Left ventricle myocardium superior (tissue), 1 donor: ENCODE measurements around the gene TENM4. TPM values are rescaled to one million over a fixed set of nuclear protein-coding genes. Genes with fewer than 3 reads are reported as not detected.
"Not testable (repeated sequence)": the region's sequence is repeated elsewhere in the genome, so short reads cannot be mapped to it uniquely, and the experiment has no call there.

Experiments used
- ATAC-seq: fragments of 200-7000 bp; cut with Tn5 transposase; one replicate; pipeline ENCODE4 v1.9.1; 2020; ENCODE audit warnings: mild to moderate bottlenecking, moderate library complexity
- DNase-seq: peaks from one replicate; pipeline ENCODE4 v3.0.0-alpha.2; 2020
- intact Hi-C: fragments of 100-400 bp; cut with micrococcal nuclease; formaldehyde crosslinking; loops from one replicate; pipeline ENCODE4 v1.11.0; 2022
- total RNA-seq: library from RNA; stranded (reverse); fragmentation: NEBNext Ultra II Directional; extraction: Animal tissue kit (Norgen Biotek cat#: 25700); gene quantifications from one replicate; pipeline ENCODE4 v1.2.1, GENCODE V29; 2021
- donor health status: DM: no; HTN: yes; CAD: no; lungs with severe emphysema.

The TENM4 gene
- total RNA-seq, 1 donor from 2014 or later, result 0.40 TPM

- no peak for DNase-seq
- ATAC-seq, result no peak
- intact Hi-C loops, result no loop called here
Measured at GRCh38 chr11:78651923-78652842, 788.6 kb downstream of the TENM4 start.

GRCh38 chr11:78651136-78651775, 789.6 kb downstream of the TENM4 start:
- DNase-seq (no peak), ATAC-seq (no peak)
- intact Hi-C loops, result no loop called here

GRCh38 chr11:78649361-78650215, 791.2 kb downstream of the TENM4 start:
- DNase-seq (no peak), ATAC-seq (no peak)
- intact Hi-C loops, result loop anchor here (10.0 kb wide), 1 partner anchor 425 kb away; no protein-coding TSS in a partner anchor

GRCh38 chr11:78647986-78648875, 792.6 kb downstream of the TENM4 start:
- intact Hi-C loops, result loop anchor here (10.0 kb wide), 1 partner anchor 427 kb away; no protein-coding TSS in a partner anchor
- ATAC-seq (no peak), DNase-seq (no peak)

GRCh38 chr11:78647266-78647915, 793.4 kb downstream of the TENM4 start:
- no peak for ATAC-seq
- intact Hi-C loops, result loop anchor here (10.0 kb wide), 1 partner anchor 427 kb away; no protein-coding TSS in a partner anchor
- DNase-seq, result no peak

- intact Hi-C loops, result loop anchor here (10.0 kb wide), 1 partner anchor 428 kb away; no protein-coding TSS in a partner anchor
- DNase-seq (no peak), ATAC-seq (peak; percentile 76)
Measured at GRCh38 chr11:78646564-78647185, 794.2 kb downstream of the TENM4 start.

GRCh38 chr11:78645226-78646202, 795.3 kb downstream of the TENM4 start:
- ATAC-seq, result peak; percentile 91
- peak; percentile 79 for DNase-seq
- intact Hi-C loops, result loop anchor here (10.0 kb wide), 1 partner anchor 429 kb away; no protein-coding TSS in a partner anchor

GRCh38 chr11:78643676-78644056, 797.2 kb downstream of the TENM4 start:
- no peak for ATAC-seq
- DNase-seq, result no peak
- intact Hi-C loops, result loop anchor here (10.0 kb wide), 1 partner anchor 431 kb away; no protein-coding TSS in a partner anchor

GRCh38 chr11:78642979-78643675, 797.7 kb downstream of the TENM4 start:
- intact Hi-C loops, result loop anchor here (10.0 kb wide), 1 partner anchor 432 kb away; no protein-coding TSS in a partner anchor
- ATAC-seq, result no peak

GRCh38 chr11:78641541-78641940, 799.3 kb downstream of the TENM4 start:
- ATAC-seq (no peak), DNase-seq (no peak)

More at GRCh38 chr11:78642979-78643675, 797.7 kb downstream of the TENM4 start:
- DNase-seq, result no peak

GRCh38 chr11:78638704-78639380, 802.0 kb downstream of the TENM4 start:
- intact Hi-C loops, result no loop called here
- DNase-seq (no peak), ATAC-seq (no peak)

More at GRCh38 chr11:78641541-78641940, 799.3 kb downstream of the TENM4 start:
- intact Hi-C loops, result loop anchor here (10.0 kb wide), 1 partner anchor 433 kb away; no protein-coding TSS in a partner anchor

- ATAC-seq, DNase-seq, intact Hi-C loops: not testable (repeated sequence)
Measured at GRCh38 chr11:78637527-78637926, 803.3 kb downstream of the TENM4 start.

GRCh38 chr11:78635814-78636506, 804.9 kb downstream of the TENM4 start:
- intact Hi-C loops, result no loop called here
- ATAC-seq, result no peak
- no peak for DNase-seq
